ENCODE data around the gene FAM209B. TPM values are rescaled to one million over a fixed set of nuclear protein-coding genes. Genes with fewer than 3 reads are reported as not detected.
"Not testable (repeated sequence)": the region's sequence is repeated elsewhere in the genome, so short reads cannot be mapped to it uniquely, and the experiment has no call there.

FAM209B gene, protein sequence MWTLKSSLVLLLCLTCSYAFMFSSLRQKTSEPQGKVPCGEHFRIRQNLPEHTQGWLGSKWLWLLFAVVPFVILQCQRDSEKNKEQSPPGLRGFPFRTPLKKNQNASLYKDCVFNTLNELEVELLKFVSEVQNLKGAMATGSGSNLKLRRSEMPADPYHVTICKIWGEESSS
- polyA plus RNA-seq = under 1 TPM in 2 of 3 donors, not detected in 1; 0.56 to 0.57 TPM

DNA sequence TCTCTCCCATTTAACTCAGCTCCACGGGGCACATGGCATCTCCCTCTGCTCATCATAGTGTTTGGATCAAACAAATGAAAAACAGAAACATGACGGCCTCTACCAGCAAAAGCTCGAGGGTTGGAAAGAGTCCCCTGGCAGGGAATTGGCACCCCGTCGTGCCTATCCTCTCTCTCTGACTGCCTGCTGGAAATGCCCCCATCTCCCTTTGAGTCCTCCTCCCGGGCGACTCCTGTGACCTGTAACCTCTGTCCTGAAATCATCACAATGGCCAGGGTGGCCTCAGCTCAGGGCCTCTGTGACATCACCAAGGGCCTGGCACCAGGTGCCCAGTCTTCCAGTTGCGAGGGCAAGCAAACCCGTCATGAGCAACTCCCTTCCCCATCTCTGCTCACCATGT is at the start of gene FAM209B:
TSS of gene FAM209B (plus strand) at position 301 of the 400 bp plus-strand sequence. CDS start at position 397, 96 bp downstream.
- DNase-seq; H3K9me3 Mint-ChIP-seq; H3K4me1 Mint-ChIP-seq; H3K27ac Mint-ChIP-seq; H3K27me3 Mint-ChIP-seq (ENCODE audit: low read depth in 3 of 3); H3K4me3 Mint-ChIP-seq: not testable (repeated sequence)
- peaks cover 0 to 13% (median 6%) of the 10 kb centered on the region in 3 donors for H3K36me3 Mint-ChIP-seq

DNA sequence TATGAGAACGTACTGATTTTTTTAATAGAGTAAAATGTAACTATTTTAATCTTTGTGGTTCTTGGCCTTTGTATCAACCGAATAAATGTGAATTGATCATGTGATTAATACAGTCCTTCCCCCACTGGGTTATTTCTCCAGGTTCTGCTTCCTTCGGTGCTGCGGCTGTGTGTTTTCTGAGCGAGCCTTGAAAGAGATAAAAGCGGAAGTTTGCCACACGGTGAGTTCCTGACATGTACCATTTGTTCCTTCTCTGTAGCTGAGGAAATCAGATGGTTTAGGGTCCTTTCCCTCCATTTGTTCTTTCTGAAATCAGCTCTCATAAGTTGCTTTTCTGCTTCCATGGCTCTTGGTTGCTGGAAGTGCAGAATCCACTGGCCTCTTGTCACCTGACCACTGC is 49.1 kb upstream of the FAM209B start:
- peaks cover 13 to 64% (median 34%) of the 10 kb centered on the region in 3 donors for H3K36me3 Mint-ChIP-seq
- DNase-seq = no peak

DNA sequence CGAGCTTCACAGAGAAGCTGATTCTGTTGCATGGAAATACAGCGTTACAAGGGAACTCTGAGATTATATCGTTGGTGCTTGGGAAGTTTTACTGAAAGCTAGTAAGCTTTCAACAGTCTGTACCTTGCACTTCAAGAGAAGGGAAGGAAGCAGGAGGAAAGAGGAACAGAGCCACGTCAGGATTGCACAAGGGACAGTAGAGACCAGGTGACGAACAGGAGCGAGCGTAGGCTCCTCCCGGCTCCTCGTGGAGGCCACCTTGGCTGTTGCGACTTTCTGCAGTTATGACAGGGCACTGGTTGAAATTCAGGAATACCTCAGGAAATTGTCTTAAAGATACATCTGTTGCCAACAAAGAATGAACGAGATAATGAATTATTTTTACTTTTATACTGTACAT is 45.8 kb upstream of the FAM209B start:
- no peaks in the 10 kb centered on the region for H3K27me3 Mint-ChIP-seq (ENCODE audit: low read depth in 3 of 3)
- peaks cover 9 to 46% of the 10 kb centered on the region in 2 donors for H3K4me1 Mint-ChIP-seq
- H3K4me3 Mint-ChIP-seq = no peak overlapping the region
- no peak for DNase-seq
- H3K36me3 Mint-ChIP-seq = peaks cover 13 to 59% (median 30%) of the 10 kb centered on the region in 3 donors
- peak overlapping the region in 1 of 6 donors; percentile 6 for H3K27ac Mint-ChIP-seq
- H3K9me3 Mint-ChIP-seq = peaks cover 0 to 2% (median 0%) of the 10 kb centered on the region in 6 donors

More for the DNA sequence above, 49.1 kb upstream of the FAM209B start:
- Mint-ChIP-seq H3K27me3 (ENCODE audit: low read depth in 3 of 3) (peaks cover 0 to 2% (median 0%) of the 10 kb centered on the region in 3 donors), H3K27ac (peak overlapping the region in 4 of 6 donors; percentile 3 to 82 (median 42)), H3K4me3 (no peak overlapping the region), H3K9me3 (peaks cover 0 to 2% (median 0%) of the 10 kb centered on the region in 6 donors), H3K4me1 (peaks cover 9 to 56% of the 10 kb centered on the region in 2 donors)

DNA sequence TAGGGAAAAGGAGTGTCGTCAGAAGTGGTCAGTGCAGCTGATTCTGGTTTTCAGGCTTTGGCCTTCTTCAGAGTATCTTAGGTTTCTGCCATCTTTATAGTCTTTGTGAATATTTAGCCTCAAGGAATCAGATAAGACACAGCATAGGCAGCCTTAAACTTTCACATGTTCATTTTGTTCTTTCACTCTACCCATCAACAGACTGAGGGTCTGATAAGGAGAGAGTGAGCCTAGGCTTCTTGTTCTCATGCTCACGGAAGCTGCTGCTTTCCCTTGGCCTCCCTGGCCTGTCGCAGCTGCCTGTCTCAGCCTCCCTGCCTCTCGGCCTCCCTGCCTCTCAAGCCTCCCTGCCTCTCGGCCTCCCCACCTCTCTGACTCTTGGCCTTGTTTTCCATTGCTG is 44.5 kb upstream of the FAM209B start:
- H3K36me3 Mint-ChIP-seq = peaks cover 16 to 56% (median 26%) of the 10 kb centered on the region in 3 donors
- H3K4me1 Mint-ChIP-seq = peaks cover 8 to 39% of the 10 kb centered on the region in 2 donors
- no peak overlapping the region for H3K4me3 Mint-ChIP-seq
- peaks cover 0 to 2% (median 0%) of the 10 kb centered on the region in 6 donors for H3K9me3 Mint-ChIP-seq
- no peak for DNase-seq
- H3K27ac Mint-ChIP-seq = peak overlapping the region; percentile 8 to 62 (median 24)
- no peaks in the 10 kb centered on the region for H3K27me3 Mint-ChIP-seq (ENCODE audit: low read depth in 3 of 3)

DNA sequence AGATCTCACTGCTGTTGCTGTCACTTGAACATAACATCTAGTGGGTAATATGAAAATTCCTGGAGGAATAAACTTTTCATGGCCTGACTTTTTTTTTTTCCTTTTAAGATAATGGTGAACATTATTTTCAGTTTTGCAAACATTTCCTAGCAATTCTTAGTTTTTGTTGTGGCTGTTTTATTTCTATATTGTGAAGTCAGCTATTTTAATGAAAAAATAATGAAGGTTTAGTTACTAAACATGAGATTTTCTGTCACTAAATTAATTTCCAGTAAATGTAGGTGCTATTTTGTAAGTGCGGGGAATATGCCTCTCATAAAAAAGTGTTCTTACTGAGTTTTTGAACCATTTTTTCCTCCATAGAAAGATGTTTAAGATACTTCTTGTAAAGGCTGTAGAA is 31.9 kb upstream of the FAM209B start:
- Mint-ChIP-seq H3K27me3 (ENCODE audit: low read depth in 3 of 3) (no peaks in the 10 kb centered on the region), H3K27ac (no peak overlapping the region), H3K9me3 (no peaks in the 10 kb centered on the region), H3K4me3 (no peak overlapping the region), H3K36me3 (peaks cover 14 to 18% (median 17%) of the 10 kb centered on the region in 3 donors), H3K4me1 (peaks cover 12 to 30% of the 10 kb centered on the region in 2 donors)
- DNase-seq = no peak

DNA sequence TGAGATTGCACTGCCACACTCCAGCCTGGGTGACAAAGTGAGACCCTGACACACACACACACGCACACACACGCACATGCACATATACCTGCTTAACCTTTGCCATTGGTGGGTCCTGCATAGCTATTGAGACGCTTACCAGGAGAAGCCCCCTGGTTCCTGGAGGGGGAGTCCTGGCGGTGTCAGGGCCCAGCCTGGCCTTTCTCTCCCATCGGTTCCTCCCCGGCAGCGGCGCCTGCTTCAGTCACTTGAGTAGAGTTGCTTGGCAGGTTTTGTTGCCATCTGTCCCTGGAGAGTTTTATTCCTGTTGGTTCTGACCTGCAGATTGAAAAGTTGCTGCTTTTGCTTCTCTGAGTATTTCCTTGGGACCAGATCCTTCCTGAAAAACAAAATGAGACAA is 29.1 kb upstream of the FAM209B start:
- peaks cover 0 to 4% (median 0%) of the 10 kb centered on the region in 3 donors for H3K36me3 Mint-ChIP-seq
- peaks cover 12 to 25% of the 10 kb centered on the region in 2 donors for H3K4me1 Mint-ChIP-seq
- no peak overlapping the region for H3K27ac Mint-ChIP-seq
- H3K9me3 Mint-ChIP-seq = no peaks in the 10 kb centered on the region
- no peaks in the 10 kb centered on the region for H3K27me3 Mint-ChIP-seq (ENCODE audit: low read depth in 3 of 3)
- no peak for DNase-seq
- no peak overlapping the region for H3K4me3 Mint-ChIP-seq

DNA sequence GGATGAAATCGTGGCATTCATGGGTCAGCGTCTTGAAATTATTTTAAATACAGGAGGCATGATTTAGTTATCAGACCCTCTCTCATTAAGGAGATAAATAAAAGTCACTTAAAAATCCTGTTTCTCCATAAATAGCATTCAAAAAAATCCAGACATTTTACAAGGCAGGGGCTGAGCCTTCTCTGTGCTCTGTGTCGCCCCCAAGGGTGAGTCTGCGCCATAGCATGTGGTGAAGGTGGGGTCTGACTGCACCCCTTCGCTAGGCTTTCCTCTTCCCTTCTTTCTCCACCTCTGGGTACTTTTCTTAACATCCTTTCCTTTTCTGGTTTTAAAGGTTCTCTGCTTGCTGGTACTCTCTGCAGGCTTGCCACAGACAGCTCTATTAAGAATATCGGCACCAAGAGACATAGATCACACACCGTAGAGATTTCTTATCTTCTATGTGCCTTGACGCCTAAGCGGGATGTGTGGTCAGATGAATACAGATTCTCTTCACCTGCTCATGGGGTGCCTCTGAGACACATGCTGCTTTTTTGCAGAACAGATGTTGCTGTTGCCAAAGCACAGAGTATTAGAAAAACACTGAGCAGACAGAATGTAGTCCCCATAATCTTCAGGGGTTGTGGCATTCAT is 28.6 kb upstream of the FAM209B start:
- Mint-ChIP-seq H3K4me1 (peaks cover 12 to 25% of the 10 kb centered on the region in 2 donors), H3K4me3 (no peak overlapping the region), H3K27me3 (ENCODE audit: low read depth in 3 of 3) (no peaks in the 10 kb centered on the region), H3K9me3 (no peaks in the 10 kb centered on the region), H3K36me3 (peaks cover 0 to 4% (median 0%) of the 10 kb centered on the region in 3 donors), H3K27ac (peak overlapping the region in 1 of 6 donors; percentile 26)
- DNase-seq = peak in 2 of 3 donors; percentile 4 to 11

DNA sequence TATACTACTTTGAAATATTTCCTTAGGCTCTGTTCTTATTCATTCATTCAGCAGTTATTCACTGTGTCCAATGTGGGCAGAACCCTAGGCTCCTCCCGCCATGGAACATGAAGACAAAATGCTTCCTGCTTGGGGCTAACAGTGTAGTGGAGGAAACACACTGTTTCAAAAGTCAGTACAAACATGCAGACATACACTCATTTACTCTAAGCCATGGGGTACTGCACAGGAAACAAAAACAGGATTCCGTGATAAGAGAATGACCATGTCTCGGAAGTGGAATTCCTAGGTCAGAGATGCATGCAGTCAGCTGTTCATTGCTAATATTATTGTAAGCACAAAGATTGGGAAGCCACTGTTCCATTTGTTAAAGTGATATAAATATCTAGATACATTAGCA is 26.9 kb upstream of the FAM209B start:
- Mint-ChIP-seq H3K4me3 (no peak overlapping the region), H3K4me1 (peaks cover 12 to 31% of the 10 kb centered on the region in 2 donors), H3K36me3 (peaks cover 0 to 4% (median 0%) of the 10 kb centered on the region in 3 donors), H3K27ac (peak overlapping the region in 2 of 6 donors; percentile 14 to 48), H3K27me3 (ENCODE audit: low read depth in 3 of 3) (no peaks in the 10 kb centered on the region), H3K9me3 (no peaks in the 10 kb centered on the region)
- DNase-seq = no peak

DNA sequence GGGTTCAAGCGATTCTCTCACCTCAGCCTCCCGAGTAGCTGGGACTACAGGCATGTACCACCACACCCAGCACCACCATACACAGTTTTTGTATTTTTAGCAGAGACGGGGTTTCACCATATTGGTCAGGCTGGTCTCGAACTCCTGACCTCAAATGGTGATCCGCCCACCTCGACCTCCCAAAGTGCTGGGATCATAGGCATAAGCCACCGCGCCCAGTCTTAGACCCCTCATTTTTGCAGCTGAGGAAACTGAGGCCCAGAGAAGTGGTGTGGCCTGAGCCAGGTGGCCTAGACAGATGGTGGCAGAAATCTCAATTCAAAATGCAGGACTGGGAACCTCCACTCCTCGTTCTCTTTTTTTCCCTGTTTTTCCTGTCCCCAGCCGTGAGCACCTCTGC is 21.1 kb upstream of the FAM209B start:
- Mint-ChIP-seq H3K36me3 (peaks cover 9 to 21% (median 15%) of the 10 kb centered on the region in 3 donors), H3K4me1 (peaks cover 0 to 6% of the 10 kb centered on the region in 2 donors), H3K4me3 (no peak overlapping the region), H3K9me3 (peaks cover 0 to 2% (median 0%) of the 10 kb centered on the region in 6 donors), H3K27me3 (ENCODE audit: low read depth in 3 of 3) (no peaks in the 10 kb centered on the region), H3K27ac (no peak overlapping the region)
- no peak for DNase-seq

DNA sequence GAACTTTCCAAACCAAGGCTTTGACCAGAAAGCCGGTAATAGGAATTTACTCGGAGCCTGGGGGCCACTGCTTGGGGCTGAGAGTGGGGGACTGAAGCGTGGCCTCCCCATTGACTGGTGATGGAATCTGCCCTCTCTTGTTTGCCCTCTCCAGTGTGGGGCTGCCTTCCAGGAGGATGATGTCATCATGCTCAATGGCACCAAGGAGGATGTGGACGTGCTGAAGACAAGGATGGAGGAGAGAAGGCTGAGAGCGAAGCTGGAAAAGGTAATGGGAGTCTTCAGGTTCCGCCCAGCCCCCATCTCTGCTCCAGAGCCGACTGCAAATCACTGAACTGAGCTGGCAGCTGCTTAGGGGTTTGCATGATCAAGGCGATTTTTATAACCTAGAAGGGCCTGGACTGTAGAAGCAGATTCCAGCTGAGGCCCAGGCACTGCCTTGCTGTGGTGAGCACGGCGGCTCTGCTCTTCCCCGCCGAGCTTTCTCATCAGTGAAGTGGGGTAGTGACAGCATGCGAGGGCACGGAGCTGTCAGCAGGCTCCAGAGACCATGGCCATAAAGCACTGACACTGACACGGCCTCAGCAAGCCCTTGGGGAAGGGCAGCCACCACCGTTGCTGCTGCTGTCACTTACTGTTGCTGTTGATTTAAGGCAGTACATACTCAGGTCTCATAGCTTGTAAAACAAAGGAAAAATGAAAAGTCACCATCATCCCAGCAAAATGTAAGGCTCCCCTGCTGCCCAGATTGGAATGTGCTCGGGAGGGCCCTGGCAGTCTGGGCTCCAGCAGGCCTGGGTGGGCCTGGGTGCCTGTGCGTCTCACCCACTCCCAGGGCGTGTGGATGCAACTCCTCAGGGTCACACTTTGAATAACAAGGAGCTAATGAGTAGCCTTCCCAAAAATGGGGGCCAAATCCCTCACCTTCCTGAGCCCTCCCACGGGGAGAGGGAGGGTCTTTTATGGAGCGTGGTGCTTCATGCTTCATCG is 19.6 kb upstream of the FAM209B start:
- Mint-ChIP-seq H3K9me3 (peaks cover 0 to 2% (median 0%) of the 10 kb centered on the region in 6 donors), H3K27me3 (ENCODE audit: low read depth in 3 of 3) (no peaks in the 10 kb centered on the region), H3K36me3 (peaks cover 22 to 37% (median 22%) of the 10 kb centered on the region in 3 donors), H3K27ac (no peak overlapping the region), H3K4me1 (peaks cover 0 to 6% of the 10 kb centered on the region in 2 donors), H3K4me3 (no peak overlapping the region)
- DNase-seq = no peak

DNA sequence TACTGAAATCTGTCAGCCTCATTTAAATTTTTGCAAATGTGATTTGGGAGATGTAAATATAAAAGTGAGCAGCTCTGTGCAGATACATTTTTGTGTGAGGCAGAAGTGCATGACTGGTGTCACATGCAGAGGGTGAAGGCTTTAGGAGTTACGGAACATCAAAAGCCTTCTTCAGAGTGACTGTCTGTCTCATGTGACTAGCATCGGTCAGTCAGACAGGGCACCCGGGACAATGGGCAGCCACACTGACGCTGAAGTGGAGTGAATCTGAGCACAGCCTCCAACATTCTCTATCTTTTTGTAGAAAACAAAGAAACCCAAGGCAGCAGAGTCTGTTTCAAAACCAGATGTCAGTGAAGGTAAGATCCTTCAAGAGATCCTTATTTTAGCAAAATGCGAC is 16.4 kb upstream of the FAM209B start:
- peaks cover 45 to 68% (median 52%) of the 10 kb centered on the region in 3 donors for H3K36me3 Mint-ChIP-seq
- no peak overlapping the region for H3K4me3 Mint-ChIP-seq
- H3K9me3 Mint-ChIP-seq = peaks cover 10 to 24% (median 19%) of the 10 kb centered on the region in 6 donors
- H3K27me3 Mint-ChIP-seq (ENCODE audit: low read depth in 3 of 3) = no peaks in the 10 kb centered on the region
- DNase-seq = no peak
- H3K27ac Mint-ChIP-seq = peak overlapping the region in 1 of 6 donors; percentile 19
- no peaks in the 10 kb centered on the region for H3K4me1 Mint-ChIP-seq

DNA sequence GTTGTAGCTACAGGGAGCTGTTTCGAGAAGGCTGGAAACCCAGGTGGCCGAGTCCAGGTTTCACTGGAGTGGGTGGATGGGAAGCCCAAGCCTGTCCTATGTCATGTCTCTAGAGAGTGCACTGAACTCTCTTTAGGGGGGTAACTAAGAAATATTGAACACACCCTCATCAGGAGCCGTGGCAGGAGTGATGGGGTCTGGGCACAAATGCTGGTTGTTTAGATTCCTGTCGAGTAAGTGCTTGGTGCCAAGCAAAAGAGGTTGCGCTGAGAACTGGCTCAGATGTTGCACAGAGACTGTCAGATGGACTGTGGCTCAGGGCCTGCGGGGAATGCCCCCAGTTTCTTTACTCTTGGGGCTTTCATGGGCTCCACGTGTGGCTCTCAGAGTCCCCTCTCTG is 15.8 kb upstream of the FAM209B start:
- Mint-ChIP-seq H3K27me3 (ENCODE audit: low read depth in 3 of 3) (no peaks in the 10 kb centered on the region), H3K27ac (no peak overlapping the region), H3K36me3 (peaks cover 46 to 73% (median 58%) of the 10 kb centered on the region in 3 donors), H3K9me3 (peaks cover 9 to 26% (median 22%) of the 10 kb centered on the region in 6 donors), H3K4me3 (no peak overlapping the region), H3K4me1 (no peaks in the 10 kb centered on the region)
- no peak for DNase-seq

DNA sequence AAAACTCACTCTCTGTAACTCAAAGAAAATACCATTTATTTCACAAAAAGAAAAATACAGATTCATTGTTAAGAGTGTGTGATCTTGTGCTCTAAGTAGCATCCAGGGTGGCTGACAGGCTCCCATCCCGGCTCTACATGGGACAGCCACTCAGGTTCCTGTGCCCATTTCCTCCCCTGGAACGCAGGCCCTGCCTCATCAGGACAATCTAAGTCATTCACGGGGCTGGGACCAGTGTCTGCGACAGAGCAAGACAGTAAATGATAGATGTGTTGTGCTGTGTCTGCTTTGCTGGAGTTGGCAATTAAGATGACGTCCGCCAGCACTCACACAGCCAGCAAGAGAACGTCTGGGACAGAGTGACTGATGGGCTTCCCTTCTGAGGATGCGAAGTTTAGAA is 15.4 kb upstream of the FAM209B start:
- Mint-ChIP-seq H3K4me1 (no peaks in the 10 kb centered on the region), H3K36me3 (peaks cover 46 to 75% (median 58%) of the 10 kb centered on the region in 3 donors), H3K27me3 (ENCODE audit: low read depth in 3 of 3) (no peaks in the 10 kb centered on the region), H3K4me3 (no peak overlapping the region), H3K9me3 (peaks cover 9 to 26% (median 22%) of the 10 kb centered on the region in 6 donors), H3K27ac (no peak overlapping the region)
- no peak for DNase-seq

Data from immature natural killer cell (primary cell).